HUDEP-2 (cell line): Measurements from ENCODE around the gene MID1.

ENCODE experiments used
- DNase-seq, 76 experiments: peaks; one replicate each; lab custom pipeline; 2025; ENCODE audit not compliant: unreplicated experiment in 76 of 76; lab: John Stamatoyannopoulos, UW

MID1 gene

GRCh38 chrX:10537308-10537707 is 83.1 kb downstream of the MID1 start:
- DNase-seq, result no peak

GRCh38 chrX:10536744-10537143 is 83.6 kb downstream of the MID1 start:
- DNase-seq, result no peak

GRCh38 chrX:10534611-10535010 is 85.8 kb downstream of the MID1 start:
- no peak for DNase-seq

GRCh38 chrX:10533696-10534365 is 86.6 kb downstream of the MID1 start:
- no peak for DNase-seq

DNA sequence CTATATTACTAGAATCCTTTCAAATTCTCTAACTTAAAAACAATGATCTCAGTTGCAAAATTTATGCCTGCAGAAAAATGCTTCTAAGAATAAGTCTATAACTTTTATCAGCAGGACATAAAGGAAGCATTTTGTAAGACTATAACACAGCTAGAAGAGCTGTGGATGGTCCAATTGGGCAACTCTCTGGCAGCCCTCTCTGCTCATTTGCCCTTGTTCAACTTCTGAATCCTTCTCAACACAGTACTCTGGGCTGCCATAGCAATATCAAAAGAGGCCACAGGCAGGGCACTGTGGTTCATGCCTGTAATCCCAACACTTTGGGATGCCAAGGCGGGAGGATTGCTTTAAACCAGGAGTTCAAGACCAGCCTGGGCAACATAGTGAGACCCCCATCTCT is 88.5 kb downstream of the MID1 start:
- DNase-seq, result no peak

DNA sequence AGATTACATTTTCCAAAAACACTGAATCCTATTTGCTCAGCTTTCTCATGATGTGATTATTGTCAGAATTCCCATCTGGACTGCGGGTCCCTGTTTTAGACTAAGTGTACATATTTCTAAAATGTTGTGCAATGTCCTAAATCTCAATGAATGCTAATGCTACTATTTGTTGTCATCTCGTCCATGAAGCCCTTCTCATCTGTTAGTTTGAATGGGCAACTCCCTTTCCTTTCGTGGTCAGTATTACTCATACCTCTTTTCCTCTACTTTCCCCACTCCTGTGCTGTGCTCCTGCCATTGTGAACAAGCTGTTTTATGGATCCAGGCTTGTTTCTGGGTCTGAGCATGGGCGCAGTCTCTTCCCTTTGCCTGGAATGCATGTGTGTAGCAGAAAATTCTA is 91.0 kb downstream of the MID1 start:
- DNase-seq, result no peak

- no peak for DNase-seq
Measured at GRCh38 chrX:10526451-10526850, 93.9 kb downstream of the MID1 start.

DNA sequence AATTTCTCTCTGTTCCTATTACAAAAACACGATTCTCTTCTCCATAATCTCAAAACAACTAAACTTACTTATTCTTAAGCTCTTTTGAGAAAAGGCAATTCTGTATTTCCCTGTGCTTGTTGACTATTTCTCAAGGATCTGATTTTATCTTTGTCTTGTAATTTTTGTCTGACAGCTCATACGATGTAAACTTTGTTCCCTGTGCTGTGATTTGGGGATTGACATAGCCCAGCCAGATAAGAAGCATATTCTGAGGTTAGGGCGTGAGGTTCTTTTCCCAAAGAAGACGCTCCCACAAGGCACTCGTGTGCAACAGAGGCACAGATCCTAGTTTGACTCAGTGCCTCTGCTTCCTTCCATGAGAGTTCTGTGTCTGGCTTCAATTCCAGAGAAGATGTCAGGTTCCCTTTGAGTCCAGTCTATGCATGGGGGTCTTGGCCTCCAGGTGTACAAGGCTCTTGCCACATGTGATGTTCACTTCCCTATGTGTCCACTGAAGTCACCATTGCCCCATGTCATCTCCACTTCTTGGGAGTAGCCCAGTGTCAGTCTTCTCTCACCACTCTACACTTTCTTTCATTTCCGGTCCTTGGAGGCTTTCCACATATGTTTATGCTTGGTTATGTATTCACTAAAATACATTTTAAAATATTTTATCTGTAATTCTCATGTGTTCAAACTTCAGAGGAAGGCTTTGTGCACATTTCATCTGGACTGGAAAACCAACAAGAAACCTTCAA is 94.8 kb downstream of the MID1 start:
- DNase-seq, result no peak

- no peak for DNase-seq
Measured at GRCh38 chrX:10524578-10524977, 95.8 kb downstream of the MID1 start.

GRCh38 chrX:10519761-10520160 is 100.6 kb downstream of the MID1 start:
- no peak for DNase-seq

DNA sequence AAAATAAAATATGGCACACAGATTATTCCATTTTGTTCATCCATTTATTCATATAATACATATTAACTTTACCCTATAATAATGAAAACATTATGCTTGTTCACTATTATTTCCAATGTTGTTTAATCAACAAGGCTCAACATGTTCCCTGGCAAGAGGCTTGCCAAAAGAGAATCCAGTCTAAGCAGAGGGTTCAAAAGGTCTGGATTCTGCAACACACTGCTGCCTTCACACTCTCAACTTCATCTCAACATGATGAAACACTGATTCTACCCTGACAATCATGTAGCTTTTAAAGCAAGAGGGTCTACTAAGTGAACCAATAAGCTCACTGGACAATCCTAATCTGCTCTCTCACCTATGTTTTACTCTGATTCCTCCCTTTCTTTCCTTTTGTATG is 101.1 kb downstream of the MID1 start:
- DNase-seq, result no peak

GRCh38 chrX:10518073-10518472 is 102.3 kb downstream of the MID1 start:
- DNase-seq, result no peak

DNA sequence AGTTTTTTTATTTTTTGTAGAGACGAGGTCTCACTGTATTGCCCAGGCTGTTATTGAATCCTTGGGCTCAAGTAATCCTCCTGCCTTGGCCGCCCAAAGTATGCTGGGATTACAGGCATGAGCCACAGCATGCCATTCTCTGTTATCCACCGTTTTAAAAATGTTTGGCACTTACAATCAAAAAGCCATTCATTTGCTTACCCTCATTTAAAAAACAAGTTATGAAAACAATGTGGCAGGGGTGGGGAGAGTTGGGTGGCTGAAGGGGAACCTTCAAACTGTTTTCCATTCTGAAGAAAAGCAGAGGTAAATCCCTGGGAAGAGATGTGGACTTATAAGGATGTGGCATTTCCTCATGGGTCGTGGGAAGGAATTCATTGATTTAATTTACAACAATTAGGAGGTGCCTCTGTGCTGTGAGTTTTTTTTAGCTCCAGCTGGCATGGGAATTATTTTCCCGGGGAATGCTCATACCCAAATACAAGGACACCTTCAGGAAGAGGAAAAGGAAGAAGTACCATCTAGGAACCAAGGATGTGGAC is 103.5 kb downstream of the MID1 start:
- no peak for DNase-seq

GRCh38 chrX:10514891-10515290 is 105.5 kb downstream of the MID1 start:
- no peak for DNase-seq

DNA sequence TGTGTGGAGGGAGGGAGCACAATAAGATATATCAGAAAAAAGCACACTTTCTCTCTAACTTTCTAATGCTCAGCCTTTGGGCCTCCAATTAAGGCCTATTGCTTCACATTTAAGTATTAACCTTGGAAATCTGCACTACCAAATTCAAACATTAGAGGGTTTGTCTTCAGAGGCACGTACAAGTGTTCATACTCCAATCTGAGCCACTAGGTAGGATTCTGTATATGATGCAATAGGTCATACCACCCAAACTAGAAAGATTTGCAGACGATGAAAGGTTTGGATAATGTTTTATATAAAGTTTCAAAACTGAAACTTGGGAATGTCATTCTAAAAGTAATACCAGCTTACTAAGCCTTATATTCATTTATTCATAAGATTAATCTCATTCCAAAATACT is 106.4 kb downstream of the MID1 start:
- DNase-seq, result peak in 1 of 76 experiments; percentile 1

DNA sequence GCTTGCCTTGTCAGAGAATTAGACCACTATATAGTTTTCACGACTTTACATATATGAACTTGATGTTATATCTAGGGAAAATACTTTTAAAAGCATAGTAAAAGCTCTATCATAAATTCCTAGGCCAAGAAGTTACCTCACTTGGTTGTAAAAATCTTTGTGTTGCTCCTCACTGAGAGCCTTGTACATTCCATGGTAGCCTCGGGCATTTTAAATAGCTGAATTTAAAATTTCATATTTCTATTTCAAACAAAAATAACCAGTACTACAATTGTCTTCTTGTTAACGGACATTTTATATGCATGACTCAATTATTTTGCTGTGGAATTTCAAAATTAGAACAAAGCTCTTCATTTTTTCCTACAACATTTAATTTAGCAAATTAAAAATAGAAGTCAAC is 107.6 kb downstream of the MID1 start:
- no peak for DNase-seq

- no peak for DNase-seq
Measured at GRCh38 chrX:10512258-10512657, 108.1 kb downstream of the MID1 start.

- DNase-seq, result no peak
Measured at GRCh38 chrX:10509397-10509796, 111.0 kb downstream of the MID1 start.

DNA sequence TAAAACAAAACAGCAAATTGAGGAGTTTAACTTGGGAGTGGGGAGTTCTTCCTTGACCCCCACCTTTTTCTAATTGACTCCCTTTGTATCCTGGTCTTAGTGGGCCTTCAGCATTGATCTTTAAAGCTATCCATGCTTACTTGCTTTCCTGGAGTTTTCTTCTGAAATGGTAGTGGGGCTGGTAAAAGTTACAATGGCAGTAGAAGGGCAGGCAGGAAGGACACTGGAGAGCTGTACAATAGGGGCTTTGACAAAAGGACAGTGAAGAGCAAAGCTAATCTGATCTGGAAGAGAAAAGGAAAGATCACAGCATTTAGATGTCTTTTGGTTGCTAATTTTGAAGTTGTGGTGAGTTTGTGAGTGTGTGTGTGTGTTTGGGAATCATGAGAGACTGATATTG is 111.5 kb downstream of the MID1 start:
- DNase-seq, result no peak

GRCh38 chrX:10507876-10508275 is 112.5 kb downstream of the MID1 start:
- DNase-seq, result no peak

DNA sequence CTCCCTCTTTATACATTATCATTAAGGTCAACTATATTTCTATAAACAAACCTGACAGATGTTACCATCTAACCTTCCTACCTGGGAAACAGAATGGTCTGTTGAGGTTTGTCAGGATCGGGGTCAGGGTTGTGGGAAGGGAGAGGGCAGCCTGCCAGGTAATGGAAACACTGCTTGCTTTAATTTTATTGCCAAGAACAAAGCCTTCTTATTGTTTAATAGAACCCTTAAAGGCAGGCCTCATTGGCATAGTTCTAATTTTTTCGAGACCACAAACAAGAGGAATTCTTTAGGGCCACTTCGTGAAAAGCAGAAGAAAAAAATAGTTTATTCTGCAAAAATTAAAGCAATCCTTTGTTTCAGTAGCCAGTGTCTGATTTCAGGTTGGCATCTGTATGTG is 113.2 kb downstream of the MID1 start:
- DNase-seq, result no peak

- no peak for DNase-seq
Measured at GRCh38 chrX:10506781-10507180, 113.6 kb downstream of the MID1 start.
